CD8-positive, alpha-beta memory T cell (primary cell): ENCODE data around the gene CLDN34. TPM values are rescaled to one million over a fixed set of nuclear protein-coding genes. Genes with fewer than 3 reads are reported as not detected.
A peak's percentile ranks its signal among the peaks of the same experiment; 100 is the strongest.

Experiments
- CTCF ChIA-PET: fragments of 350-600 bp; sonication (Branson Sonifier 250); formaldehyde crosslinking; loops from one replicate; lab custom pipeline; 2021; ENCODE audit warnings: antibody characterized with exemption; lab: Charles Lee
- POLR2A ChIA-PET: fragments of 350-600 bp; sonication (Branson Sonifier 250); formaldehyde crosslinking; loops from one replicate; lab custom pipeline; 2021; ENCODE audit warnings: antibody characterized with exemption; lab: Charles Lee
- DNase-seq, 5 donors: peaks; one replicate each; pipeline versions ENCODE4 v3.0.0 to v3.0.0-alpha.2; 2020 to 2022; ENCODE audit warnings: mixed read lengths in 1 of 5
- H3K27ac ChIP-seq: one replicate; pipeline ENCODE4 v1.7.0; 2013; ENCODE audit warnings: low read depth, mild to moderate bottlenecking, low read length, moderate library complexity
- H3K27me3 ChIP-seq: 2 replicates; pipeline ENCODE4 v1.7.0; 2013; ENCODE audit warnings: low read length, mild to moderate bottlenecking; ENCODE audit not compliant: insufficient read depth, poor library complexity, severe bottlenecking
- H3K36me3 ChIP-seq: 2 replicates; pipeline ENCODE4 v1.7.0; 2013; ENCODE audit warnings: mild to moderate bottlenecking, low read length, moderate library complexity; ENCODE audit not compliant: insufficient read depth
- H3K4me1 ChIP-seq: 2 replicates; pipeline ENCODE4 v1.7.0; 2013; ENCODE audit warnings: mild to moderate bottlenecking, low read length, moderate library complexity; ENCODE audit not compliant: insufficient read depth
- H3K4me3 ChIP-seq: 2 replicates; pipeline ENCODE4 v1.7.0; 2013; ENCODE audit warnings: mild to moderate bottlenecking, low read length
- H3K9me3 ChIP-seq: 2 replicates; pipeline ENCODE4 v1.7.0; 2013; ENCODE audit warnings: mild to moderate bottlenecking, low read length
- H3K27ac Mint-ChIP-seq, 8 donors: one replicate each; pipeline ENCODE4 v1.8.0; 2020 to 2021; ENCODE audit warnings: mixed read lengths in 8 of 8, mild to moderate bottlenecking in 6 of 8, inconsistent platforms in 3 of 8, moderate library complexity in 3 of 8
- H3K27me3 Mint-ChIP-seq, 2 donors: one replicate each; pipeline ENCODE4 v1.8.0; 2020 to 2021; ENCODE audit warnings: mixed read lengths in 2 of 2, mild to moderate bottlenecking in 1 of 2, moderate library complexity in 1 of 2
- H3K36me3 Mint-ChIP-seq, 3 donors: one replicate each; pipeline ENCODE4 v1.8.0; 2020 to 2021; ENCODE audit warnings: mixed read lengths in 3 of 3, inconsistent platforms in 1 of 3, mild to moderate bottlenecking in 1 of 3
- H3K4me1 Mint-ChIP-seq, 3 donors: one replicate each; pipeline ENCODE4 v1.8.0; 2020 to 2021; ENCODE audit warnings: mixed read lengths in 3 of 3, inconsistent platforms in 1 of 3, mild to moderate bottlenecking in 1 of 3
- H3K4me3 Mint-ChIP-seq, 7 donors: one replicate each; pipeline ENCODE4 v1.8.0; 2020 to 2021; ENCODE audit warnings: mixed read lengths in 7 of 7, mild to moderate bottlenecking in 6 of 7, moderate library complexity in 4 of 7, inconsistent platforms in 2 of 7
- H3K9me3 Mint-ChIP-seq, 5 donors: one replicate each; pipeline ENCODE4 v1.8.0; 2020 to 2022; ENCODE audit warnings: mixed read lengths in 5 of 5, mild to moderate bottlenecking in 3 of 5, moderate library complexity in 2 of 5, inconsistent platforms in 1 of 5
- polyA plus RNA-seq: library from polyadenylated mRNA; unstranded; fragments of 300-500 nt; fragmentation: Illumina TruSeq; gene quantifications from one replicate; pipeline ENCODE4 v1.2.3, GENCODE V29; 2021
- total RNA-seq, 2 experiments: library from RNA; stranded (reverse); gene quantifications; one replicate each; pipeline ENCODE4 v1.2.3, GENCODE V29; 2021

The CLDN34 gene
- total and polyA plus RNA-seq, 3 experiments from 2014 or later: not detected

GRCh38 chrX:10011261-10011931 is 44.2 kb downstream of the CLDN34 start:
- CTCF ChIA-PET: interaction anchor here (0.8 to 2.6 kb wide), 6 partner anchors 8 to 108 kb away, joined by 3 to 11 read pairs (median 4); no protein-coding TSS in a partner anchor
- Mint-ChIP-seq H3K27me3 (peaks cover 0 to 6% of the 10 kb centered on the region in 2 donors), H3K4me3 (peak overlapping the region in 3 of 7 donors; percentile 7 to 55 (median 26)), H3K9me3 (no peaks in the 10 kb centered on the region), H3K36me3 (no peaks in the 10 kb centered on the region), H3K27ac (peak overlapping the region in 6 of 8 donors; percentile 22 to 86 (median 64)), H3K4me1 (peaks cover 15 to 25% (median 25%) of the 10 kb centered on the region in 3 donors)
- H3K9me3 ChIP-seq: no peaks in the 10 kb centered on the region
- H3K27ac ChIP-seq: no peak overlapping the region
- H3K4me3 ChIP-seq: no peak overlapping the region
- no peaks in the 10 kb centered on the region for H3K36me3 ChIP-seq
- DNase-seq: no peak
- peaks cover 8% of the 10 kb centered on the region for H3K4me1 ChIP-seq
- POLR2A ChIA-PET: interaction anchor here (1.4 kb wide), 1 partner anchor 99 kb away, joined by 3 read pairs; no protein-coding TSS in a partner anchor
- H3K27me3 ChIP-seq: no peaks in the 10 kb centered on the region

DNA sequence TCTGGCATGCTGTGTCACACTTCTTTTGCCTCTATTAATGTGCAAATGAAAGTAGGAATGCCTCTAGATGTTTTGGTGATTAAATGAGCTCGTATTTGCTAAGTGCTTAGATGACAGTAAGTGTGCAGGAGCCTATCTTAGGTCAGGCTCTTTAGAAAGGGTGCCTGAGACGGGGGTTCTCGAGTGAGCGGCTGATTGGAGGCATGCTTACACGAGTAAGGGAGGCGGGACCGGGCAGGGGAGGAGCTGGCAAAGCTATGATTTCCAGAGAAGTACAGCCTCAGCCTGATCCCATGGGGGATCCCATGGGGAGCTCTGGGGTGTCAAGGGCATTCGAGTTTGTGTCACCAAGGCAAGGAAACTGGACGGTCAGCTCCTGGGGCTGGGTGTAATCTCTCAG is 44.8 kb downstream of the CLDN34 start:
- ChIA-PET POLR2A (interaction anchor here (1.4 kb wide), 1 partner anchor 99 kb away, joined by 3 read pairs; no protein-coding TSS in a partner anchor), CTCF (interaction anchor here (0.8 to 2.6 kb wide), 6 partner anchors 9 to 107 kb away, joined by 3 to 11 read pairs (median 4); no protein-coding TSS in a partner anchor)
- H3K27ac ChIP-seq: no peak overlapping the region
- Mint-ChIP-seq H3K27me3 (peaks cover 0 to 8% of the 10 kb centered on the region in 2 donors), H3K27ac (peak overlapping the region in 5 of 8 donors; percentile 2 to 86 (median 35)), H3K36me3 (no peaks in the 10 kb centered on the region), H3K4me1 (peaks cover 17 to 31% (median 30%) of the 10 kb centered on the region in 3 donors), H3K9me3 (no peaks in the 10 kb centered on the region), H3K4me3 (peak overlapping the region in 2 of 7 donors; percentile 7 to 55)
- peaks cover 8% of the 10 kb centered on the region for H3K4me1 ChIP-seq
- DNase-seq: no peak
- no peaks in the 10 kb centered on the region for H3K9me3 ChIP-seq
- no peak overlapping the region for H3K4me3 ChIP-seq
- no peaks in the 10 kb centered on the region for H3K36me3 ChIP-seq
- H3K27me3 ChIP-seq: no peaks in the 10 kb centered on the region

GRCh38 chrX:10014462-10015354 is 47.5 kb downstream of the CLDN34 start:
- Mint-ChIP-seq H3K4me3 (peak overlapping the region; percentile 24 to 88 (median 72)), H3K4me1 (peaks cover 22 to 45% (median 35%) of the 10 kb centered on the region in 3 donors), H3K27me3 (peaks cover 0 to 8% of the 10 kb centered on the region in 2 donors), H3K36me3 (peaks cover 0 to 1% (median 0%) of the 10 kb centered on the region in 3 donors), H3K27ac (peak overlapping the region in 2 of 8 donors; percentile 17 to 45), H3K9me3 (no peaks in the 10 kb centered on the region)
- Histone ChIP-seq H3K36me3 (no peaks in the 10 kb centered on the region), H3K9me3 (no peaks in the 10 kb centered on the region), H3K4me1 (peaks cover 8% of the 10 kb centered on the region), H3K27ac (no peak overlapping the region), H3K4me3 (peak overlapping the region; percentile 28), H3K27me3 (no peaks in the 10 kb centered on the region)
- CTCF ChIA-PET: no interaction called here
- POLR2A ChIA-PET: interaction anchor here (1.0 to 1.5 kb wide), 2 partner anchors 96 kb away, joined by 3 to 5 read pairs; no protein-coding TSS in a partner anchor
- peak; percentile 71 to 79 (median 76) for DNase-seq

- Histone ChIP-seq H3K4me1 (peaks cover 8% of the 10 kb centered on the region), H3K9me3 (no peaks in the 10 kb centered on the region), H3K27ac (no peak overlapping the region), H3K27me3 (no peaks in the 10 kb centered on the region), H3K4me3 (no peak overlapping the region), H3K36me3 (no peaks in the 10 kb centered on the region)
- Mint-ChIP-seq H3K4me1 (peaks cover 22 to 45% (median 35%) of the 10 kb centered on the region in 3 donors), H3K27me3 (peaks cover 0 to 8% of the 10 kb centered on the region in 2 donors), H3K27ac (no peak overlapping the region), H3K4me3 (no peak overlapping the region), H3K36me3 (peaks cover 0 to 1% (median 0%) of the 10 kb centered on the region in 3 donors), H3K9me3 (no peaks in the 10 kb centered on the region)
- no peak for DNase-seq
- POLR2A ChIA-PET: interaction anchor here (1.0 kb wide), 1 partner anchor 96 kb away, joined by 3 read pairs; no protein-coding TSS in a partner anchor
- CTCF ChIA-PET: interaction anchor here (0.9 kb wide), 1 partner anchor 12 kb away, joined by 3 read pairs; no protein-coding TSS in a partner anchor
These were observed 48.2 kb downstream of the CLDN34 start for GRCh38 chrX:10015355-10015722.

DNA sequence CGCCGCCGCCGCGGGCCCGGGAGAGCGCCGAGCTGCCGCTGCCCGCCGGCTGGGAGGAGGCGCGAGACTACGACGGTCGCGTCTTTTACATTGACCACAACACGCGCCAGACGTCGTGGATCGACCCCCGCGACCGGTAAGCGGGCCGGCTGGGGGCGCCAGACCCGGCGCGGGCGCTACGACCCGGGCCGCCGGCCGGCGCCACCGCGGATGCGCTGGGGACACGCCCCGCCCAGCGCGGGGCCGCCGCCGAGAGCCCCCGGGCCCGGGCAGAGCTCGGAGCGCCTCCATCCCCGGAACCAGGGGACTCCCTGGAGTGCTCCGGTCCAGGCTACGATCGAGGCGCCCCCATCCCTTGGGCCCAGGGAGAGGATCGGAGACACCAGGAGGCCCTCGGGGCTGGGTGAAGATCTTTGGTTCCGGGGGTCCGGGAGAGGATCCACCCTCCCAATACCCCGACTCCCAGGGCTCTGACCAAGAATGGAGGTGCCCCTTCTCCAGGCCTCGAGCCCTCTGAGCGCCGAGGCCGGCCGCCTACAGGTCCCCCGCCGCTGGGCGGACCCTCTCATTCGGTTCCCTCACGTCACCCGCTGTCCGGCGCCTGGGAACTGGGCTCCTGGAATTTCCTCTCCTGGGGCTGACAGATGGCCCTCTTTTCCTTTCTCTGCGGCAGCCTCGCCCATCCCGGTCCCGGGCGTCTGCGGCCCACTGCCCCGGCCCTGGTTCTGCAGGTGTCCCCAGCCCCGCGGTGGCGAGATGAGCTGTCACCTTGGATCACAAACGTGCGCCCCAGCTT is 48.8 kb downstream of the CLDN34 start:
- H3K9me3 ChIP-seq: no peaks in the 10 kb centered on the region
- no peaks in the 10 kb centered on the region for H3K9me3 Mint-ChIP-seq
- H3K36me3 Mint-ChIP-seq: peaks cover 0 to 1% (median 0%) of the 10 kb centered on the region in 3 donors
- peak overlapping the region in 6 of 8 donors; percentile 29 to 78 (median 56) for H3K27ac Mint-ChIP-seq
- peaks cover 8% of the 10 kb centered on the region for H3K4me1 ChIP-seq
- ChIA-PET CTCF (interaction anchor here (0.9 to 1.0 kb wide), 2 partner anchors 12 to 20 kb away, joined by 3 read pairs; no protein-coding TSS in a partner anchor), POLR2A (interaction anchor here (1.0 kb wide), 1 partner anchor 95 kb away, joined by 3 read pairs; no protein-coding TSS in a partner anchor)
- no peaks in the 10 kb centered on the region for H3K27me3 ChIP-seq
- no peak overlapping the region for H3K27ac ChIP-seq
- H3K36me3 ChIP-seq: no peaks in the 10 kb centered on the region
- H3K4me3 ChIP-seq: no peak overlapping the region
- peak in 3 of 5 donors; percentile 13 to 26 (median 17) for DNase-seq
- peak overlapping the region; percentile 46 to 85 (median 72) for H3K4me3 Mint-ChIP-seq
- peaks cover 0 to 9% of the 10 kb centered on the region in 2 donors for H3K27me3 Mint-ChIP-seq
- H3K4me1 Mint-ChIP-seq: peaks cover 22 to 44% (median 30%) of the 10 kb centered on the region in 3 donors

DNA sequence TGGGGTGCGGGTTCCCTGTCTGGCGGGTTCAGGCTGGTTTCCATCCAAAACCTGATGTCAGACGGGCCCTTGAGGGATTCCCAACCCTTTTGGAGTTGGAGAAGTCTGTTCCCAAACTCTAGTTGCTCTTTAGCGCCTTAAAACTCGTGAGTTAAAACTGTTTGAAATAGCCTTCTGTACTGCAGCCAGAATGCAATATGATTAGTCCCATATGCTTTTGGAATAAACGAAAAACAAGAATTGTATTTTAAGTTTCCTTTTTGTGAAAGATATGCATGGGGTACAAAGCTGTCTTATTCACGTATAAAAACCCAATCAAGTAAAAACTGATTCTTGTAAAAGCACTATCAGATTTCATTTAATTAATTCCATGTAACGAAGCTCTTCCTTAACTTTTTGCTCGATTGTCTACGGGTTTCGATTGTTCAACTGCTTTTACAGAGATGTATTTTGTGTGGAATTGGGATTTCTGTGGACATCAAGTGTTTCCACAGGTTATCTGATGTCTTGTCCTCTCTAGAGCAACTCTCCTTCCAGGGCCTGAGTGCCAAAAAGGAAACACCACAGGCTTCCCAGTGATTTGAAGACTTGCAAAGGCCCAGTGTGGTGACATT is 49.5 kb downstream of the CLDN34 start:
- no peaks in the 10 kb centered on the region for H3K9me3 ChIP-seq
- DNase-seq: no peak
- Mint-ChIP-seq H3K9me3 (no peaks in the 10 kb centered on the region), H3K36me3 (peaks cover 0 to 1% (median 0%) of the 10 kb centered on the region in 3 donors), H3K4me3 (peak overlapping the region; percentile 46 to 85 (median 72)), H3K4me1 (peaks cover 17 to 41% (median 22%) of the 10 kb centered on the region in 3 donors), H3K27me3 (peaks cover 0 to 11% of the 10 kb centered on the region in 2 donors), H3K27ac (peak overlapping the region in 7 of 8 donors; percentile 9 to 78 (median 56))
- no peaks in the 10 kb centered on the region for H3K27me3 ChIP-seq
- POLR2A ChIA-PET: no interaction called here
- H3K4me1 ChIP-seq: peaks cover 3% of the 10 kb centered on the region
- no peak overlapping the region for H3K27ac ChIP-seq
- CTCF ChIA-PET: interaction anchor here (1.0 kb wide), 1 partner anchor 21 kb away, joined by 3 read pairs; no protein-coding TSS in a partner anchor
- H3K4me3 ChIP-seq: no peak overlapping the region
- no peaks in the 10 kb centered on the region for H3K36me3 ChIP-seq
